Osteoblast (primary cell): ENCODE data around the gene ERC1. TPM values are rescaled to one million over a fixed set of nuclear protein-coding genes. Genes with fewer than 3 reads are reported as not detected.

ENCODE experiments used
- DNase-seq: peaks from one replicate; pipeline ENCODE4 v3.0.0; 2011; ENCODE audit warnings: low spot score, mixed read lengths; ENCODE audit not compliant: insufficient read length; ENCODE audit errors: missing footprints
- H2AFZ ChIP-seq: 2 replicates; pipeline ENCODE4 v1.6.0; 2011; ENCODE audit warnings: mild to moderate bottlenecking, low read length
- H3K27ac ChIP-seq: 2 replicates; pipeline ENCODE4 v1.5.1; 2011; ENCODE audit warnings: mild to moderate bottlenecking, low read depth, low read length, moderate library complexity
- H3K27me3 ChIP-seq: 2 replicates; pipeline ENCODE4 v1.6.0; 2012; ENCODE audit warnings: mild to moderate bottlenecking, control low read depth, inconsistent platforms, low read length, moderate library complexity; ENCODE audit not compliant: insufficient read depth
- H3K36me3 ChIP-seq: 2 replicates; pipeline ENCODE4 v1.5.1; 2011; ENCODE audit warnings: mild to moderate bottlenecking, low read length, control low read depth, moderate library complexity; ENCODE audit not compliant: insufficient read depth
- H3K4me1 ChIP-seq: 2 replicates; pipeline ENCODE4 v1.5.1; 2011; ENCODE audit warnings: mild to moderate bottlenecking, low read length, control low read depth, moderate library complexity; ENCODE audit not compliant: insufficient read depth
- H3K4me2 ChIP-seq: 2 replicates; pipeline ENCODE4 v1.6.0; 2011; ENCODE audit warnings: mild to moderate bottlenecking, low read length; ENCODE audit not compliant: insufficient read depth
- H3K4me3 ChIP-seq: fragments of 200-600 bp; sonication (generic); 3 replicates; pipeline ENCODE4 v1.5.1; 2012; ENCODE audit warnings: mild to moderate bottlenecking, low read length, inconsistent platforms; ENCODE audit not compliant: insufficient read depth
- H3K79me2 ChIP-seq: 2 replicates; pipeline ENCODE4 v1.6.0; 2012; ENCODE audit warnings: mild to moderate bottlenecking, low read length, control low read depth, inconsistent platforms; ENCODE audit not compliant: insufficient read depth
- H3K9me3 ChIP-seq: 2 replicates; pipeline ENCODE4 v1.5.1; 2011; ENCODE audit warnings: low read depth, low read length, control low read depth
- H4K20me1 ChIP-seq: 2 replicates; pipeline ENCODE4 v1.6.0; 2012; ENCODE audit warnings: mild to moderate bottlenecking, low read length, control low read depth; ENCODE audit not compliant: insufficient read depth
- CTCF ChIP-seq: IDR thresholded peaks from 2 replicates; pipeline ENCODE4 v1.5.1; 2011; ENCODE audit warnings: mild to moderate bottlenecking, low read depth, low read length, moderate library complexity; ENCODE audit errors: extremely low read depth
- total RNA-seq: library from RNA; depleted of rRNA; stranded (reverse); fragments of >200 nt; gene quantifications from 2 replicates; pipeline ENCODE4 v1.2.3, GENCODE V29; 2012

The ERC1 gene
- 36.2 and 40.7 TPM in 2 replicates for total RNA-seq

GRCh38 chr12:990661-991349 lies at the start of gene ERC1:
ERC1 (plus strand) TSS chr12:991223; CDS start chr12:1027904, 36,681 bp downstream.
- Histone ChIP-seq H3K4me1 (peaks cover 37% of the 10 kb centered on the region), H3K9me3 (no peaks in the 10 kb centered on the region), H3K36me3 (no peaks in the 10 kb centered on the region), H3K79me2 (peaks cover 59% of the 10 kb centered on the region), H3K27ac (peak within 1 kb of the TSS; percentile 89), H3K4me3 (peak within 1 kb of the TSS; percentile 88), H3K4me2 (peak within 1 kb of the TSS; percentile 95), H4K20me1 (peaks cover 15% of the 10 kb centered on the region), H3K27me3 (no peaks in the 10 kb centered on the region), H2AFZ (peak within 1 kb of the TSS; percentile 93)
- TF ChIP-seq CTCF, result no peak
- DNase-seq, result peak; percentile 98

GRCh38 chr12:943051-943450 lies 48.0 kb upstream of the ERC1 start:
- H3K27me3 ChIP-seq, result no peaks in the 10 kb centered on the region

GRCh38 chr12:944211-944610 lies 46.8 kb upstream of the ERC1 start:
- Histone ChIP-seq H3K79me2 (peaks cover 83% of the 10 kb centered on the region), H2AFZ (no peak overlapping the region), H3K27me3 (no peaks in the 10 kb centered on the region), H3K27ac (no peak overlapping the region), H3K4me3 (no peak overlapping the region), H3K36me3 (peaks cover 10% of the 10 kb centered on the region), H4K20me1 (no peaks in the 10 kb centered on the region), H3K9me3 (no peaks in the 10 kb centered on the region), H3K4me2 (no peak overlapping the region), H3K4me1 (peaks cover 20% of the 10 kb centered on the region)
- no peak for TF ChIP-seq CTCF
- DNase-seq, result no peak

More at GRCh38 chr12:943051-943450, 48.0 kb upstream of the ERC1 start:
- TF ChIP-seq CTCF, result no peak
- Histone ChIP-seq H3K4me1 (peaks cover 13% of the 10 kb centered on the region), H3K27ac (no peak overlapping the region), H4K20me1 (peaks cover 5% of the 10 kb centered on the region), H3K36me3 (peaks cover 10% of the 10 kb centered on the region), H3K4me3 (no peak overlapping the region), H2AFZ (no peak overlapping the region), H3K79me2 (peaks cover 85% of the 10 kb centered on the region), H3K4me2 (no peak overlapping the region), H3K9me3 (no peaks in the 10 kb centered on the region)
- no peak for DNase-seq

GRCh38 chr12:946212-946611 lies 44.8 kb upstream of the ERC1 start:
- Histone ChIP-seq H3K4me1 (peaks cover 20% of the 10 kb centered on the region), H3K4me3 (no peak overlapping the region), H3K79me2 (peaks cover 69% of the 10 kb centered on the region), H2AFZ (no peak overlapping the region), H3K27me3 (no peaks in the 10 kb centered on the region), H3K36me3 (peaks cover 2% of the 10 kb centered on the region), H4K20me1 (no peaks in the 10 kb centered on the region), H3K9me3 (no peaks in the 10 kb centered on the region), H3K4me2 (peak overlapping the region; percentile 23), H3K27ac (peak overlapping the region; percentile 43)
- DNase-seq, result no peak
- TF ChIP-seq CTCF, result no peak
